Fibroblast of villous mesenchyme (primary cell): Measurements from ENCODE around the gene HMGCR. TPM values are rescaled to one million over a fixed set of nuclear protein-coding genes. Genes with fewer than 3 reads are reported as not detected.
A peak's percentile ranks its signal among the peaks of the same experiment; 100 is the strongest.

Experiments
- DNase-seq: peaks from one replicate; pipeline ENCODE4 v3.0.0-alpha.2; 2010; ENCODE audit warnings: low read depth
- H3K4me3 ChIP-seq: 2 replicates; pipeline ENCODE4 v1.5.1; 2011; ENCODE audit warnings: low read depth, mild to moderate bottlenecking, low read length
- total RNA-seq: library from RNA; depleted of rRNA; stranded (reverse); fragments of >200 nt; gene quantifications from 2 replicates; pipeline ENCODE4 v1.2.3, GENCODE V29; 2012
- TF ChIP-seq, protein P1 (sequence below): IDR thresholded peaks from 2 replicates; pipeline ENCODE4 v1.5.1; 2012; ENCODE audit warnings: low read depth, mild to moderate bottlenecking, low read length; ENCODE audit not compliant: insufficient read depth

The HMGCR gene
- total RNA-seq, 1 donor, result 198 TPM

DNA sequence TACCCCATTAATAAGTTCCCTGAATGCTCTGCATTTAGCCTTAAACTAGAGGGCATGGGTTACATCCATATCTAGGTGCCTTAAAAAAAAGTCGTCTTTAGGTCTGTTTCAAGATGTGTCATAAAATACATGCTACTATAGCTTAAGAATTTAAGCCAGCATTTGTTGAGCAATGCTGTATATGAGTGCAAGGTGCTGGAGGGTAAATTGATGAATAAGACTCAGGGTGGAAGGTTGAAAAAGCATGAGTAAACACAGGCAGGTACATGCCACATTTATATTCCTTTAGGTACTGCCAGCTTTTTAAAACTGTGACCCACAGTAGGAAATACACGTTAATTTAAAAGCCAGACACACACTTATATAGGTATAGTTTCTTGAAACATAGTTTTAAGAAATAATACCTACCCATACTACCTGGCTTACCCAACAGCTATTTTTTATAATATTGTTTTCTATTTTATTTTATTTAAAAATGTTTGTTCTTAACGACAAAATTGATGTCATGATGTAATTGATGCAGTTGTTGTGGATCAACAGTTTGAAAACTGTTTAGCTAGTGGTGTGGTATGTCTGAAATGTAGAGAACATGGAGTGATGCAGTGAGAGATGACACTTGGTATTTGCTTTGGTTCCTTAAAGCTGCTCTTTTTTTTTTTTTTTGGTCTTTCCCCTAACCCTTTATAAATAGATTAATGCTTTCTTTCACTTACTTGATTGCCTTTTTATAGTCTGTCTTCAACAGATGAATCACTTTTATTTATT is 3.9 kb downstream of the HMGCR start:
- DNase-seq, result peak; percentile 13
- no peak overlapping the region for H3K4me3 ChIP-seq
- TF ChIP-seq, protein P1, sequence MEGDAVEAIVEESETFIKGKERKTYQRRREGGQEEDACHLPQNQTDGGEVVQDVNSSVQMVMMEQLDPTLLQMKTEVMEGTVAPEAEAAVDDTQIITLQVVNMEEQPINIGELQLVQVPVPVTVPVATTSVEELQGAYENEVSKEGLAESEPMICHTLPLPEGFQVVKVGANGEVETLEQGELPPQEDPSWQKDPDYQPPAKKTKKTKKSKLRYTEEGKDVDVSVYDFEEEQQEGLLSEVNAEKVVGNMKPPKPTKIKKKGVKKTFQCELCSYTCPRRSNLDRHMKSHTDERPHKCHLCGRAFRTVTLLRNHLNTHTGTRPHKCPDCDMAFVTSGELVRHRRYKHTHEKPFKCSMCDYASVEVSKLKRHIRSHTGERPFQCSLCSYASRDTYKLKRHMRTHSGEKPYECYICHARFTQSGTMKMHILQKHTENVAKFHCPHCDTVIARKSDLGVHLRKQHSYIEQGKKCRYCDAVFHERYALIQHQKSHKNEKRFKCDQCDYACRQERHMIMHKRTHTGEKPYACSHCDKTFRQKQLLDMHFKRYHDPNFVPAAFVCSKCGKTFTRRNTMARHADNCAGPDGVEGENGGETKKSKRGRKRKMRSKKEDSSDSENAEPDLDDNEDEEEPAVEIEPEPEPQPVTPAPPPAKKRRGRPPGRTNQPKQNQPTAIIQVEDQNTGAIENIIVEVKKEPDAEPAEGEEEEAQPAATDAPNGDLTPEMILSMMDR, result no peak

DNA sequence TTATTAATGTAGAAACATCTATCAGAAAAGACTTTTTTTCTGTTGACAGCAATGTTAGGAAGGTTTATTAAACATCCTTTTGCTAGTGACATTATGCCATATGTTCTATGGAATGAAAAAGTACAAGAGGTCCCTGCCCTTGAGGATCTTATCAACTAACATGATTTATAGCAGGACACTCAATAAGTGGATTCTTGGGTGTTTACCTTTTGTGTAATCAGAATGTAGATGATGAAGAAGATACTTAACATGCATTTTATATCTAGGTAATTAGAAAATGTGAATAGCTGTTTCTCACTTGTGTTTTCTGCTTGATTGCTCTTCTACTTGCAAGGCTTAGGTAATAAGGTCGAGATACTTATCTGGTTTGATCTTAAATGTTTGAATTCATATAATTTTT is 4.9 kb downstream of the HMGCR start:
- TF ChIP-seq, protein P1, result no peak
- peak; percentile 18 for DNase-seq
- no peak overlapping the region for H3K4me3 ChIP-seq

DNA sequence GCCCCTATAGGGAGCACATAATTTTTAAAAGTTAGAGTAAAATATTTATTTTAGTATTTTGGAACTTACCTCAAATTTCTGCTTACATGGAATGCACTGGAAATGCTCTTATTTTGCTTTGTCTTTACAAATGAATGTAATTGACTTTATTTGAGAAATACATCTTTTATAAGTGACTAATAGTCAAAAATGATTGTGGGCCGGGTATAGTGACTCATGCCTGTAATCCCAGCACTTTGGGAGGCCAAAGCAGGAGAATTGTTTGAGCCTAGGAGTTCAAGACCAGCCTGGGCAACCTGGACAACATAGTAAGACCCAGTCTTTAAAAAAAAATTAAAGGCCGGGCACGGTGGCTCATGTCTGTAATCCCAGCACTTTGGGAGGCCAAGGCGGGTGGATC is 5.8 kb downstream of the HMGCR start:
- no peak overlapping the region for H3K4me3 ChIP-seq
- TF ChIP-seq, protein P1, result no peak
- DNase-seq, result no peak

DNA sequence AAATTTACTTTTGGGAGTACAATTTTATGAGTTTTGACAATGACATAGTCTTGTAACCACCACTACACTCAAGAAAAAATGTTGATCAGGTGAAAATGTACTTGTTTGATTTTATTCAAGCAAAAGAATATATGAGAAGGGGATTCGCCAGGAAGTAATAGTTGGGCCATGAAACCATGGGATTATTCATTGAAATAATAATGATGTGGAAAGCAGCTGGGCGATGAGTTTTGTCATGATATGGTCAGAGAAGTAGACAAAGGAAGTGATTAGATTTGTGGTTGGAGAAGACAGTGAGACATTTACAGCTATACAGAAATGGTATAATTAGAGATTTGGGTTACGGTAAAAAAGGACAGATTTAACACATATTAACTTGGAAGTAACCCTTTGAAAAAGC is 11.2 kb downstream of the HMGCR start:
- DNase-seq, result no peak
- no peak overlapping the region for H3K4me3 ChIP-seq
- TF ChIP-seq, protein P1, result no peak

GRCh38 chr5:75349663-75350062 is 12.6 kb downstream of the HMGCR start:
- TF ChIP-seq, protein P1, result no peak
- no peak overlapping the region for H3K4me3 ChIP-seq
- DNase-seq, result no peak

DNA sequence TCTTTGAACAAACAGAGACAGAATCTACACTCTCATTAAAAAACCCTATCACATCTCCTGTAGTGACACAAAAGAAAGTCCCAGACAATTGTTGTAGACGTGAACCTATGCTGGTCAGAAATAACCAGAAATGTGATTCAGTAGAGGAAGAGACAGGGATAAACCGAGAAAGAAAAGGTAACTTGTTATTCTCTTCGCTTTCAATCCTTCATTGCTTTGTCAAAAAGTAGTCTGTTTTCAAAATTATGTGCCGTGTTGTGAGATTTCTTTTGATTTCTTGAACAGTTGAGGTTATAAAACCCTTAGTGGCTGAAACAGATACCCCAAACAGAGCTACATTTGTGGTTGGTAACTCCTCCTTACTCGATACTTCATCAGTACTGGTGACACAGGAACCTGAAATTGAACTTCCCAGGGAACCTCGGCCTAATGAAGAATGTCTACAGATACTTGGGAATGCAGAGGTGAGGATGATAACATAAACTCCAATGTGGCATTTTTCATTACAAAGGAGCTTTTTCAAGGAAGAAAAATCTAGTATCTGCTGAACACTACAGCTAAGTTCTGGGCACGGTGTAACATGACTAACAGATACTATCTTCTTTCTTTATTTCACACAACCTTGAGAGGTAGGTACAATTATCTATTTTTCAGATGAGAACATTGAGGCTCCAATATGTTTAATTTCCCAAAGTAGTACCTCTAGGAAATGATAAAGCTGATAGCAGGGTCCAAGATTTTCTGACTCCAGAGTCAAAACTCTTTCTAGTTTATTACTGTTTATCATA is 14.3 kb downstream of the HMGCR start:
- TF ChIP-seq, protein P1, result no peak
- DNase-seq, result no peak
- H3K4me3 ChIP-seq, result no peak overlapping the region
